ENCODE measurements around the gene KCNK6. TPM values are rescaled to one million over a fixed set of nuclear protein-coding genes. Genes with fewer than 3 reads are reported as not detected.
"Not testable (repeated sequence)": the region's sequence is repeated elsewhere in the genome, so short reads cannot be mapped to it uniquely, and the experiment has no call there.

Gene KCNK6
- total RNA-seq, 4 donors from 2014 or later, result 7.4 to 19.3 (median 12.3) TPM

- TF ChIP-seq, protein P1, sequence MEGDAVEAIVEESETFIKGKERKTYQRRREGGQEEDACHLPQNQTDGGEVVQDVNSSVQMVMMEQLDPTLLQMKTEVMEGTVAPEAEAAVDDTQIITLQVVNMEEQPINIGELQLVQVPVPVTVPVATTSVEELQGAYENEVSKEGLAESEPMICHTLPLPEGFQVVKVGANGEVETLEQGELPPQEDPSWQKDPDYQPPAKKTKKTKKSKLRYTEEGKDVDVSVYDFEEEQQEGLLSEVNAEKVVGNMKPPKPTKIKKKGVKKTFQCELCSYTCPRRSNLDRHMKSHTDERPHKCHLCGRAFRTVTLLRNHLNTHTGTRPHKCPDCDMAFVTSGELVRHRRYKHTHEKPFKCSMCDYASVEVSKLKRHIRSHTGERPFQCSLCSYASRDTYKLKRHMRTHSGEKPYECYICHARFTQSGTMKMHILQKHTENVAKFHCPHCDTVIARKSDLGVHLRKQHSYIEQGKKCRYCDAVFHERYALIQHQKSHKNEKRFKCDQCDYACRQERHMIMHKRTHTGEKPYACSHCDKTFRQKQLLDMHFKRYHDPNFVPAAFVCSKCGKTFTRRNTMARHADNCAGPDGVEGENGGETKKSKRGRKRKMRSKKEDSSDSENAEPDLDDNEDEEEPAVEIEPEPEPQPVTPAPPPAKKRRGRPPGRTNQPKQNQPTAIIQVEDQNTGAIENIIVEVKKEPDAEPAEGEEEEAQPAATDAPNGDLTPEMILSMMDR (IDR thresholded peaks at IDR 0.05), result no peak
- TF ChIP-seq POLR2A (IDR thresholded peaks at IDR 0.05), result no peak
- Histone ChIP-seq H3K27me3 (no peaks in the 10 kb centered on the region), H3K27ac (no peak overlapping the region), H3K4me3 (no peak overlapping the region), H3K9me3 (no peaks in the 10 kb centered on the region), H3K36me3 (no peaks in the 10 kb centered on the region), H3K4me1 (peaks cover 0 to 19% (median 4%) of the 10 kb centered on the region in 4 donors)
- no peak for DNase-seq
These were observed 40.7 kb downstream of the KCNK6 start for GRCh38 chr19:38360351-38360750.

DNA sequence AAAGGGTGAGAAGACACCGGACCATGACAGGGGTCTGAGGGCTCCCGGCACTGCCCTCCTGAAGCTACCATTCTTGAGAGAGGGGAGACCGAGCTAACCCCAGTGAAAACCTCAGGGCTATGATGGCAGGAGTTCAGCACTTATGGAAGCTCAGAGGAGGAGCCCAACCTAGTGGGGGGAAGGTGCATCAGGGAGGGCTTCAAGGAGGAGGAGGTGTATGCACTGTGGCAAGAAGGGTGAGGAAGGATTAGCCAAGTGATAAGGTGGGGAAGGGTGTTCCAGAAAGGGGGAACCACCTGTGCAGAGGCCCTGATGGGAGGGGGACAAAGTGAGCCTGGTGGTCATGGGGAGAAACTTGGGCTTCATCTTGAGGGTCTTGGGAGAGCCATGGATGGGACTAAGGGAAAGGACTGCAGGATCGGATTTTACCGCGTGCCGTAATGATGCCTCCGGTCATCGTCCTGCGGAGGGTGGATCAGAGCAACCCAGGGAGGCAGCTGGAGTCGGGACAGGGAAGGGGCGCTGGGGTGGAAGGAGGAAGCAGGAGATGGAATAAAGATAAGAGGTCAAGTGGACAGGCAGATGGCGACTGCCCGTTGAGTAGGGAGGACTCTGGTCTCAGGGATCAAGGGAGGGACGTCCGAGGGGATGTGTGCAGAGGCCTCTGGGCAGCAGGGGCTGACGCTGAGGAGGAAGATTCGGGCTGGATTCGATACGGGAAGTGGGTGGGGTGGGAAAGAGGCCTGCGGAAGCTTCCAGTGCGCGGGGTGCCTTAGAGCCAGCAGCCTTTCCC, 41.4 kb downstream of the KCNK6 start:
- no peaks in the 10 kb centered on the region for H3K36me3 ChIP-seq
- H3K4me1 ChIP-seq, result peaks cover 0 to 19% (median 4%) of the 10 kb centered on the region in 4 donors
- no peak for DNase-seq
- no peak for TF ChIP-seq POLR2A (IDR thresholded peaks at IDR 0.05)
- TF ChIP-seq, protein P1 (IDR thresholded peaks at IDR 0.05), result no peak
- peak overlapping the region in 1 of 4 donors; percentile 58 for H3K27ac ChIP-seq
- no peaks in the 10 kb centered on the region for H3K9me3 ChIP-seq
- H3K4me3 ChIP-seq, result peak overlapping the region; percentile 32 to 65 (median 63)
- H3K27me3 ChIP-seq, result peaks cover 0 to 3% of the 10 kb centered on the region in 2 donors

DNA sequence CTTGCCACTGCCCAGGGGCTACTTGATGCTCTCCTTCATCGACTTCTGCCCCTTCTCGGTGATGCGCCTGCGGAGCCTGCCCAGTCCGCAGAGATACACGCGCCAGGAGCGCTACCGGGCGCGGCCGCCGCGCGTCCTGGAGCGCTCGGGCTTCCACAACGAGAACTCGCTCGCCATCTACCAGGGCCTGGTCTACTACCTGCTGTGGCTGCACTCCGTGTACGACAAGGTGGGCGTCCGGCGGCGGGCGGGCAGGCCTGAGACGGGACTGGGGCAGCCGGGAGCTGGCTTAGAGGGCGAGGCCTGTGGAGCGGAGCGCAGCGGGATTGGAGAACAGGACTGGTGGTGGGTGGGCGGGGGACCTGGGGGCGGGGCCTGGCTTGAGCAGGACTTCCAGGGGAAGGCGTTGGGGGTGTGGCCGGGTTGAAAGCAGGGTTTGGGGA, 42.0 kb downstream of the KCNK6 start:
- H3K27ac ChIP-seq, result peak overlapping the region in 2 of 4 donors; percentile 58 to 62
- H3K36me3 ChIP-seq, result no peaks in the 10 kb centered on the region
- peak; percentile 72 to 88 (median 83) for DNase-seq
- H3K4me1 ChIP-seq, result peaks cover 0 to 19% (median 4%) of the 10 kb centered on the region in 4 donors
- H3K4me3 ChIP-seq, result peak overlapping the region; percentile 32 to 65 (median 63)
- peaks cover 0 to 3% of the 10 kb centered on the region in 2 donors for H3K27me3 ChIP-seq
- TF ChIP-seq, protein P1 (IDR thresholded peaks at IDR 0.05), result peak in 5 of 6 experiments; percentile 8 to 53 (median 42)
- no peak for TF ChIP-seq POLR2A (IDR thresholded peaks at IDR 0.05)
- no peaks in the 10 kb centered on the region for H3K9me3 ChIP-seq

DNA sequence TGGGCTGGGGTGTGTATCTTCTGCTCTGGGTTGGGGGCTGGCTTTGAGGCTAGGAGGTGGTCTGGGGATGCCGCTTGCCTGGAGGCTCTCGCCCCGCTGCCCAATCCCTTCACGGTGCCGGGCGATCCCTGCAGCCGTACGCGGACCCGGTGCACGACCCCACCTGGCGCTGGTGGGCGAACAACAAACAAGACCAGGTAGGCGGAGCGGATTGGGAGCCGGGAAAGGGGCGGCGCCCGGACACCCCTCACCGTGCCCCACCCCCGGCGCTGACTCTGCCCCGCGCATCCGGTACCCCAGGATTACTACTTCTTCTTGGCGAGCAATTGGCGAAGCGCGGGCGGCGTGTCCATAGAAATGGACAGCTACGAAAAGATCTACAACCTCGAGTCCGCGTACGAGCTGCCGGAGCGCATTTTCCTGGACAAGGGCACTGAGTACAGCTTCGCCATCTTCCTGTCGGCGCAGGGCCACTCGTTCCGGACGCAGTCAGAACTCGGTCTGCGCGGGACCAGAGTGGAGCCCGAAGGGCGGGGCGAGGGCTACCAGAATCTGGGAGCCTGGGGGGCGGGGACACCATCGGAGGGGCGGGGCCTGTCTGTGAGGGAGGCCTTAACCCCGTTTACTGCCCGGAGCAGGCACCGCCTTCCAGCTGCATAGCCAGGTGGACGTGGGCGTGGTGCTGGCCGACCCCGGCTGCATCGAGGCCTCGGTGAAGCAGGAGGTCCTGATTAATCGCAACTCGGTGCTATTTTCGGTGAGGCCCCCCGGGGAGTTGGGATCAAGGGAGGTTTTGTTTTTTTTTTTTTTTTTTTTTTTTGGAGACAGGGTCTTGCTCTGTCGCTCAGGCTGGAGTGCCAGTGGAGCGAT, 42.7 kb downstream of the KCNK6 start:
- Histone ChIP-seq H3K27ac (peak overlapping the region in 3 of 4 donors; percentile 22 to 62 (median 58)), H3K4me3 (peak overlapping the region; percentile 32 to 65 (median 63)), H3K36me3 (no peaks in the 10 kb centered on the region), H3K9me3 (no peaks in the 10 kb centered on the region), H3K4me1 (peaks cover 0 to 19% (median 4%) of the 10 kb centered on the region in 4 donors), H3K27me3 (peaks cover 0 to 3% of the 10 kb centered on the region in 2 donors)
- TF ChIP-seq, protein P1 (IDR thresholded peaks at IDR 0.05), result no peak
- TF ChIP-seq POLR2A (IDR thresholded peaks at IDR 0.05), result no peak
- DNase-seq, result peak; percentile 77 to 94 (median 86)

DNA sequence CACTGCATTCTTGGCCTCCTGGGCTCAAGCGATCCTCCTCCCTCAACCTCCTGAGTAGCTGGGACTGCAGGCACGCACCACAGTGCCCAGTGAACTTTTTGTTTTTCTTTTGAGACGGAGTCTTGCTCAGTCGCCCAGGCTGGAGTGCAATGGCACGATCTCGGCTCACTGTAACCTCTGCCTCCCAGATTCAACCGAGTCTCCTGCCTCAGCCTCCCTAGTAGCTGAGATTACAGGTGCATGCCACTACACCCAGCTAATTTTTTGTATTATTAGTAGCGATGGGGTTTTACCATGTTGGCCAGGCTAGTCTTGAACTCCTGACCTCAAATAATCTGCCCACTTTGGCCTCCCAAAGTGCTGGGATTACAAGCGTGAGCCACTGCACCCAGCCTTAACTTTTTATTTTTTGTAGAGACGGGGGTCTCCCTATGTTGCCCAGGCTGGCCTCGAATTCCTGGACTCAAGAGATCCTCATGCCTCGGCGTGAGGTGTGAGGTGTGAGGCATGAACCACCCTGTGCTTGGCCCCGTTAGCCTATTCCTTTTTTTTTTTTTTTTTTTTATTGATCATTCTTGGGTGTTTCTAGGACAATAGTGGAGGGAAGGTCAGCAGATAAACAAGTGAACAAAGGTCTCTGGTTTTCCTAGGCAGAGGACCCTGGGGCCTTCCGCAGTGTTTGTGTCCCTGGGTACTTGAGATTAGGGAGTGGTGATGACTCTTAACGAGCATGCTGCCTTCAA, 43.5 kb downstream of the KCNK6 start:
- Histone ChIP-seq H3K4me3 (peak overlapping the region in 1 of 4 donors; percentile 64), H3K4me1 (peaks cover 0 to 19% (median 4%) of the 10 kb centered on the region in 4 donors)
- not testable (repeated sequence) for DNase-seq, H3K36me3 ChIP-seq, H3K27ac ChIP-seq, H3K27me3 ChIP-seq, H3K9me3 ChIP-seq
